C4-2B (cell line): ENCODE measurements around the gene BMAL1.
"Not testable (repeated sequence)": the region's sequence is repeated elsewhere in the genome, so short reads cannot be mapped to it uniquely, and the experiment has no call there.

ENCODE experiments used
- H3K27ac ChIP-seq: fragments of 450-650 bp; 2 replicates; pipeline ENCODE4 v1.5.1; 2017
- ZFX ChIP-seq: fragments of 450-650 bp; IDR thresholded peaks from 2 replicates; pipeline ENCODE4 v1.6.1; 2017
- TF ChIP-seq, protein P1 (sequence below): fragments of 450-650 bp; conservative IDR thresholded peaks from 2 replicates; pipeline ENCODE4 v1.5.1; 2017; ENCODE audit warnings: mild to moderate bottlenecking

The BMAL1 gene

DNA sequence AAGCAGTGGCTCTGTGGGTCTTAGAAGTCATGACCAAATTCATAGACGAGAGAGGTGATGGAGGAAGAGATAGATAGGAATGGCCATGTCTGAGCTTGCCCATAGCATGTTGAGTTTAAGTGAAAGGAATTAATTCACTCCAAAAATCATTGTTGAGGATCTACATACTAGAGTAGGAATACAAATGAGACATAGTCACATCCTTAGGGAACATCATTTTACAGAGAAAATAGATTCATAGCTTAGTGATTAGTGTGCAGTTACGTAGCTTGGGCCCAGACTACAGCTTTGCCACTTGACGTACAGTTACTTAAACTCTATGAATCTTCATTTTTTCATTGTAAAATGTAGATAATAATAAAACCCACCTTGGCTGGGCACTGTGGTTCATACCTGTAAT lies 21.4 kb upstream of the BMAL1 start:
- TF ChIP-seq, protein P1, sequence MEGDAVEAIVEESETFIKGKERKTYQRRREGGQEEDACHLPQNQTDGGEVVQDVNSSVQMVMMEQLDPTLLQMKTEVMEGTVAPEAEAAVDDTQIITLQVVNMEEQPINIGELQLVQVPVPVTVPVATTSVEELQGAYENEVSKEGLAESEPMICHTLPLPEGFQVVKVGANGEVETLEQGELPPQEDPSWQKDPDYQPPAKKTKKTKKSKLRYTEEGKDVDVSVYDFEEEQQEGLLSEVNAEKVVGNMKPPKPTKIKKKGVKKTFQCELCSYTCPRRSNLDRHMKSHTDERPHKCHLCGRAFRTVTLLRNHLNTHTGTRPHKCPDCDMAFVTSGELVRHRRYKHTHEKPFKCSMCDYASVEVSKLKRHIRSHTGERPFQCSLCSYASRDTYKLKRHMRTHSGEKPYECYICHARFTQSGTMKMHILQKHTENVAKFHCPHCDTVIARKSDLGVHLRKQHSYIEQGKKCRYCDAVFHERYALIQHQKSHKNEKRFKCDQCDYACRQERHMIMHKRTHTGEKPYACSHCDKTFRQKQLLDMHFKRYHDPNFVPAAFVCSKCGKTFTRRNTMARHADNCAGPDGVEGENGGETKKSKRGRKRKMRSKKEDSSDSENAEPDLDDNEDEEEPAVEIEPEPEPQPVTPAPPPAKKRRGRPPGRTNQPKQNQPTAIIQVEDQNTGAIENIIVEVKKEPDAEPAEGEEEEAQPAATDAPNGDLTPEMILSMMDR, result no peak
- no peak for TF ChIP-seq ZFX
- no peak overlapping the region for H3K27ac ChIP-seq

DNA sequence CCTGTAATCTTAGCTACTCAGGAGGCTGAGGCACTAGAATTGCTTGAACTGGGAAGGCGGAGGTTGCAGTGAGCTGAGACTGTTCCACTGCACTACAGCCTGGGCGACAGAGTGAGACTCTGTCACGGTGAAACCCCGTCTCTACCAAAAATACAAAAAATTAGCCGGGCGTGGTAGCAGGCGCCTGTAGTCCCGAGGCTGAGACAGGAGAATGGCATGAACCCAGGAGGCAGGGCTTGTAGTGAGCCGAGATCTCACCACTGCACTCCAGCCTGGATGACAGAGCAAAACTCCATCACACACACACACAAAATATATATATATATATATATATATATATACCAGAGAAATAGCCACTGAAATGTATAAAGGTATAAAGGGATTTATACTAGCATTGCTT lies 19.5 kb upstream of the BMAL1 start:
- not testable (repeated sequence) for H3K27ac ChIP-seq

DNA sequence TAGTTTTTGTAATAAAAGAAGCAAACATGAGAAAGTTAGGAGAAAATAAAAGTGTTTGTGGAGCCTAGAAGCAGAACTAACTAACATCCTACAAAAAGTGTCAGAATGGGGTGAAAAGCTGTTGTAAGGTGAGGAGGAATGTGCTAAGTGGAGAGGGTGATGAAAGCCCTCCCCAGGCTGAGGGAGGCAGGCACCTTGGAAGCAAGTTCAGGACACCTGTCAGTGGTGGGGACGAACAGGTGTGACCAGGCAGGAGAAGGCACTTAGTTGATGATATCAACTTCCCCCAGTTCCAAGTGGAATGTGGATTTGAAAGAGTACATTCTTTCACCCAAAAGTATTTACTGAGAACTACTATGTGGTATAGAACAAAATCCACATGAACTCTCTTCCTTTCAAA lies 18.7 kb upstream of the BMAL1 start:
- H3K27ac ChIP-seq, result no peak overlapping the region
- TF ChIP-seq ZFX, result no peak
- TF ChIP-seq, protein P1, result no peak

DNA sequence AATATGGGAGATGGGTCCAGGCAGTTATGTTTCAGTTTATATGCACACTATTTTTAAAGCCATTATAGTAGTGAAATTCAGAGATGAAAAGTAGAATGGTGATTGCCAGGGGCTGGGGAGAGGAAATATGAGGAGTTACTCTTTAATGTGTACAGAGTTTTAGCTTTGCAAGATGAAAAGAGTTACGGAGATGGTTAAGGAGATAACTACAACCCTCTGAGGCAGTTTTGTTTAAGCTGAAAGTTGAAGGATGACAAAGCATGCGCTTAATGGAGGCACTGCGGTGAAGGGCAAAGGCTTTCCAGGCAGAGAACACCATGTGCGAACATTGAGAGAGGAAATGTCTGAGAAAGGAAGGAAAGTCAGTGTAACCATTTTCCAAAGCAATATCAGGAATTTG lies 18.2 kb upstream of the BMAL1 start:
- H3K27ac ChIP-seq, result no peak overlapping the region
- TF ChIP-seq ZFX, result no peak
- TF ChIP-seq, protein P1, result no peak

DNA sequence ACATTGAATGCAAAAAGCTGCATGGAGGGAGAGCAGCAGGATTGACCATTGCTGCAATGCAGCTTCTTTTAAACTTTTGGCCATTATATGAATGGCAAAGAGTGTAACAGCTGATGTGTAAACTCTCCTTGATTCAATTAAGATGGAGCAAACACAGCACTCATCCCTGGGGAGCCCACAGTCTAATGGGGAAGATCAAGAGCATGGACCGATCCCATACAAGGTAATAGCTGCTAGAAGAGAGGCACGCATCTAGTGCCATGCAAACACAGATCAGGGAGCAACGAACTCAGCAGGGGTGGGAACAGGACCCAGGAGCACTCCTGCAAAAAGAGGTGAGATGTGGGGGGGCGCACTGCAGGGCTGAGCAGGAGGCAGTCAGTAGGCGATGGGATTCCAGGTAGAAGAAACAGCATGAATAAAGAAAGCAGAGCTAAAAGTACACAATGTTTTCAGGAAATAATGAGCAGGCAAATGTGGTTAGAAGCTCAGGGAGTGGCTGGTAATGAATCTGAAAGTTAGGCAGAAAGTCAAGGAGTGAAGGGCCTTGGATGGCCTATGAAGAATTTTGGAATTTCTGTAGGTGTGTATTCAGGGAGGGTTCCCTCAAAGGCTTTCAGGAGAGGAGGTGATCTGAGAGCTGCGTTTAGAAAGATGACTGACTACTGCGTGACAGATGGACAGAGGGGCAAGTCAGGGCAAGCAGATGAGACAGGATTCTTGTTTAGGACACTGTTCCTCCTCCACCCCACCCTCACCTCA lies 17.2 kb upstream of the BMAL1 start:
- H3K27ac ChIP-seq, result no peak overlapping the region
- TF ChIP-seq, protein P1, result no peak
- TF ChIP-seq ZFX, result no peak

DNA sequence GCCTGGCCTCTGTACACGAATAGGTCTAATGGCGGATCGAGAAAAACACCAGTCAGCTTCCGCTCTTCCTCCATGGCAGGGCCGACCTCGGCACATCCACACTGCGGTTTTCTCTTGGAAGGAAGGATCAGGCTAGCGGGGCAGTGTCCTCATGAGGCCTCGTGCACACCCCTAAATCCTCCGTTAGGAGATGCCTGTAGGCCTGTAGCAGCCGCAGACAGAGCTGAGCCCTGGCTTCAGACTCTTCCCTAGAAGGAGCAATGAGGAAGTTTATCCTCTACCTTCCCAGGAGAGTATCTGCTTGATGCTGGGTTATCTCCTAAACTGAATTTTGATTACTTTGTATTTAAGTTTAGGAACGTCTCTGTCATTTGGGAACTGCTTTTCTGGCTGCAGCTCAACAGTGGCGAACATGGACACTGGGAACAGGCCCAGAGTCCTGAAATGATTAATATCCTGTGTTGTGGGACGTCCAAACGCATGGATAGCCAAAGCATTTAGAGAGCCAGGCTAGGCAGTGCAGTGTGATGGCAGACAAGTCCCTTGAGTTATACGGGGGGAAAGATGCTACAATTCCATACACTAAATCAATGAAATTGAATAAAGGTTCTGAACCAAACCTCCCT lies 16.5 kb upstream of the BMAL1 start:
- TF ChIP-seq ZFX, result no peak
- TF ChIP-seq, protein P1, result no peak
- no peak overlapping the region for H3K27ac ChIP-seq

DNA sequence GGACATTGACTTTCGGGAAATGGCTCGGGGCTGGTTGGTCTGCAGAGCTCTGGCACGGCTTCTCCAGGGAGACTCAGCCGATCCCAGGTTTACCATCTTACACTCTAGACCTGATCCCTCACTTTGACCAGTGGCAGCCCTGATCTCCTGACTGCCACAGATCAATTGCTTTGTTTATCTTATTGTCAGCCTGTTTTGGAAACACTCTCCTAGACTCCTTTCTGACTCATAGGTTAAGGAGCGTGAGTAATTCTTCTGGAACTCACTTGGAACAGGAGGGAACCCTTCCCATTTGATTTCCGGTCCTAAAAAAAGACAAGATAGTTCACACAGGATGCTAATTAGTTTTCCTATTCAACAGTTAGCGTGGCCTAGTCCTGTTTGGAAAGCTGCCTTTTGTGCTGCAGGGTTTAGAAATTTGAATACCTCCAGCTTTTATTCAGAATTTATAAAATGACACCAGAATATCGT lies 16.0 kb upstream of the BMAL1 start:
- TF ChIP-seq ZFX, result no peak
- TF ChIP-seq, protein P1, result no peak
- no peak overlapping the region for H3K27ac ChIP-seq
